ENCODE measurements around the gene MDFI. TPM values are rescaled to one million over a fixed set of nuclear protein-coding genes. Genes with fewer than 3 reads are reported as not detected.
A peak's percentile ranks its signal among the peaks of the same experiment; 100 is the strongest.

MDFI gene
- polyA plus RNA-seq, 3 donors from 2014 or later, result not detected

DNA sequence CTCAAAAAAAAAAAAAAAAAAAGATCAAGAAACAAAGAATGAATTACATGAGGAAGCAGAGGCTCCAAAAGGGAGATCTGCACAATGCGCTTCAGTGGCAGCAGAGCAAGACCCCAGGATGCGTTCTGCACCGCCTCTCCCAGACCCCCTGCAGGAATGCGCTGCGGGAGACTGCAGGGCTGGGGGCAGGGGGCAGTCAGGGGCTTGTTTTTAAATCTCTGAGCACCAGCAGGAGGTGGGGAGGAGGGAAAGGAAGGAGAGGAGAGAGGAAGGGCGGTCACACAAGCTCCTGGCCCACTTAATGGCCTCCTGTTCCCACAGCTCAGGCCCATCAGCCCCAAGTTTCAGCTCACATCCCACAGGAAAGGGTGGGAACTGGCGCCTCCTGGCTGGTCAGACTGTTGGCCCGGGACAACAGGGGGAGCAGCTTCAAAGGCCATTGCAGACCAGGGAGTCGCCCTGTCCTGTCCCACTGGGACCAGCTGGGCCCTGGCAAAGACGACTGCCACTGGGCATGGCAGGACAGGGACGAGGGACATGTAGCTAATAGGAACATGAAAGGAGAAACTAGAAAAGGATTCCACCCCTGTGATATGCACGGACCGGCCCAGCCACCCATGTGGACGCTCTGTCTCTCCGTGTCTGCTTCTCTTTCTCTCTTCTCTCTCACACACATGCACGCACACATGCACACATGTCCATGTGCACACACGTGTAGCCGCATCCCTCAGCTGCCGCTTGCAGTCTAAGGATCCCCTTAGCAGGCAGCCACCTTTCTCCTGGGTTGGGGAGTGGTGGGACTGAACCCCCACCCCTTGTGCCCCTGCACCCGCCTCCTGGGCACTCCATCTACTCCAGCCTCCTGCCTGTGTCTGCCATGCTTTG is 62.4 kb downstream of the MDFI start:
- Mint-ChIP-seq H3K4me3 (peak overlapping the region in 1 of 5 donors; percentile 7), H3K27me3 (ENCODE audit: low read depth in 3 of 3) (peaks cover 0 to 3% (median 0%) of the 10 kb centered on the region in 3 donors), H3K36me3 (no peaks in the 10 kb centered on the region), H3K9me3 (no peaks in the 10 kb centered on the region), H3K4me1 (peaks cover 54 to 66% of the 10 kb centered on the region in 2 donors), H3K27ac (peak overlapping the region; percentile 19 to 74 (median 58))
- DNase-seq, result no peak

GRCh38 chr6:41702089-41702745 is 63.9 kb downstream of the MDFI start:
- no peak for DNase-seq
- no peak overlapping the region for H3K4me3 Mint-ChIP-seq
- no peaks in the 10 kb centered on the region for H3K9me3 Mint-ChIP-seq
- no peak overlapping the region for H3K27ac Mint-ChIP-seq
- no peaks in the 10 kb centered on the region for H3K36me3 Mint-ChIP-seq
- peaks cover 0 to 5% (median 2%) of the 10 kb centered on the region in 3 donors for H3K27me3 Mint-ChIP-seq (ENCODE audit: low read depth in 3 of 3)
- peaks cover 69 to 81% of the 10 kb centered on the region in 2 donors for H3K4me1 Mint-ChIP-seq

- no peak for DNase-seq
- Mint-ChIP-seq H3K27ac (peak overlapping the region in 2 of 6 donors; percentile 61 to 92), H3K9me3 (no peaks in the 10 kb centered on the region), H3K4me1 (peaks cover 75 to 82% of the 10 kb centered on the region in 2 donors), H3K36me3 (no peaks in the 10 kb centered on the region), H3K27me3 (ENCODE audit: low read depth in 3 of 3) (peaks cover 0 to 5% (median 2%) of the 10 kb centered on the region in 3 donors), H3K4me3 (no peak overlapping the region)
Observed at GRCh38 chr6:41702771-41703494, 64.7 kb downstream of the MDFI start.

Other genes starting within 250 kb of the MDFI start
- under 1 TPM; 0.10 to 0.73 (median 0.68) TPM for gene FOXP4, start 92.1 kb upstream of the MDFI start, polyA plus RNA-seq
- 10 to 100 TPM; 18.9 to 62.3 (median 23.9) TPM for gene TFEB, start 97.1 kb downstream of the MDFI start, polyA plus RNA-seq
- not detected for gene PGC, start 108.9 kb downstream of the MDFI start, polyA plus RNA-seq
- gene FRS3, start 141.4 kb downstream of the MDFI start, polyA plus RNA-seq, result 1 to 10 TPM in 1 of 3 donors, under 1 TPM in 1, not detected in 1; 0.80 to 2.1 TPM
- gene PRICKLE4, start 142.3 kb downstream of the MDFI start, polyA plus RNA-seq, result not detected
- gene TOMM6, start 149.2 kb downstream of the MDFI start, polyA plus RNA-seq, result 100 to 1,000 TPM; 291 to 367 (median 304) TPM

Measured in immature natural killer cell (primary cell).